ENCODE data around the gene F2R.

DNA sequence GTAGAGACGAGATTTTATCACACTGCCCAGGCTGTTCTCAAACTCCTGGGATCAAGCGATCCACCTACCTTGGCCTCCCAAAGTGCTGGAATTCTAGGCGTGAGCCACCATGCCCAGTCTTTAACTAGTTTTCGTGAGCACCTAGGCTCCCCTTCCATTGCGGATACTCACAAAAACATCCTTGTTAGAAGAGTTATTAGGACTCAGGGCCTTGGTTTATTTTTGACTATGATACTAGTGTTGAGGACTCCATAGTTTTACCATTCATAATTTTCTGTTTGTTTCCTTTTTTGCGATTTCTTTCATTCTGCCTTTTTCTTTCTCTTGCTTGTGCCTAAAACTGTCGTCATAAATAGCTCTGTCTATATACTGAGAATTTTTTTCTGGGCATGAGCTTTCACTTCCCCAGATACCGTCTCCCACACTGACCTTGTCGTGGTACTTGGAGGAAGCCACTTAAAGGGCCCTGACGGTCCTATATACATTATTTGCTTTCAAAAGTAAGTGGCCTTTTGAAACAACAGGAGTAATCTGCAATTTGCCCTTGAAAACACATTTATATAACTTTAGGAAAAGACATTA is 5.2 kb downstream of the F2R start:
- TF ChIP-seq, protein P1, sequence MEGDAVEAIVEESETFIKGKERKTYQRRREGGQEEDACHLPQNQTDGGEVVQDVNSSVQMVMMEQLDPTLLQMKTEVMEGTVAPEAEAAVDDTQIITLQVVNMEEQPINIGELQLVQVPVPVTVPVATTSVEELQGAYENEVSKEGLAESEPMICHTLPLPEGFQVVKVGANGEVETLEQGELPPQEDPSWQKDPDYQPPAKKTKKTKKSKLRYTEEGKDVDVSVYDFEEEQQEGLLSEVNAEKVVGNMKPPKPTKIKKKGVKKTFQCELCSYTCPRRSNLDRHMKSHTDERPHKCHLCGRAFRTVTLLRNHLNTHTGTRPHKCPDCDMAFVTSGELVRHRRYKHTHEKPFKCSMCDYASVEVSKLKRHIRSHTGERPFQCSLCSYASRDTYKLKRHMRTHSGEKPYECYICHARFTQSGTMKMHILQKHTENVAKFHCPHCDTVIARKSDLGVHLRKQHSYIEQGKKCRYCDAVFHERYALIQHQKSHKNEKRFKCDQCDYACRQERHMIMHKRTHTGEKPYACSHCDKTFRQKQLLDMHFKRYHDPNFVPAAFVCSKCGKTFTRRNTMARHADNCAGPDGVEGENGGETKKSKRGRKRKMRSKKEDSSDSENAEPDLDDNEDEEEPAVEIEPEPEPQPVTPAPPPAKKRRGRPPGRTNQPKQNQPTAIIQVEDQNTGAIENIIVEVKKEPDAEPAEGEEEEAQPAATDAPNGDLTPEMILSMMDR (conservative IDR thresholded peaks at IDR 0.05; ENCODE audit: low read depth, low read length), result no peak
- TF ChIP-seq MAFK (IDR thresholded peaks at IDR 0.05; ENCODE audit: low read depth, low read length) (no peak), POLR2A (IDR thresholded peaks at IDR 0.05; ENCODE audit: low read depth, low read length) (no peak), CEBPB (IDR thresholded peaks at IDR 0.05; ENCODE audit: low read depth, low read length) (no peak), RAD21 (IDR thresholded peaks at IDR 0.05; ENCODE audit: low read length) (no peak), MXI1 (IDR thresholded peaks at IDR 0.05; ENCODE audit: borderline replicate concordance, low read depth, low read length) (no peak), CHD1 (IDR thresholded peaks at IDR 0.05; ENCODE audit: low read depth, low read length) (no peak), BHLHE40 (IDR thresholded peaks at IDR 0.05; ENCODE audit: low read depth, low read length) (no peak), RFX5 (IDR thresholded peaks at IDR 0.05; ENCODE audit: low read depth, low read length) (no peak)
- TF ChIP-seq, protein P2, sequence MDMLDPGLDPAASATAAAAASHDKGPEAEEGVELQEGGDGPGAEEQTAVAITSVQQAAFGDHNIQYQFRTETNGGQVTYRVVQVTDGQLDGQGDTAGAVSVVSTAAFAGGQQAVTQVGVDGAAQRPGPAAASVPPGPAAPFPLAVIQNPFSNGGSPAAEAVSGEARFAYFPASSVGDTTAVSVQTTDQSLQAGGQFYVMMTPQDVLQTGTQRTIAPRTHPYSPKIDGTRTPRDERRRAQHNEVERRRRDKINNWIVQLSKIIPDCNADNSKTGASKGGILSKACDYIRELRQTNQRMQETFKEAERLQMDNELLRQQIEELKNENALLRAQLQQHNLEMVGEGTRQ (IDR thresholded peaks at IDR 0.05; ENCODE audit: low read depth, low read length), result no peak

All from IMR-90 (cell line).